ENCODE data around the gene RNU1-2. TPM values are rescaled to one million over a fixed set of nuclear protein-coding genes. Genes with fewer than 3 reads are reported as not detected.
"Not testable (repeated sequence)": the region's sequence is repeated elsewhere in the genome, so short reads cannot be mapped to it uniquely, and the experiment has no call there.

Gene RNU1-2
- total RNA-seq, 1 donor from 2014 or later, result 2,859 TPM

- no peak overlapping the region for H3K27ac Mint-ChIP-seq (ENCODE audit: unreplicated experiment)
- peaks cover 27% of the 10 kb centered on the region for H3K4me1 Mint-ChIP-seq (ENCODE audit: unreplicated experiment)
- TF ChIP-seq, protein P1, sequence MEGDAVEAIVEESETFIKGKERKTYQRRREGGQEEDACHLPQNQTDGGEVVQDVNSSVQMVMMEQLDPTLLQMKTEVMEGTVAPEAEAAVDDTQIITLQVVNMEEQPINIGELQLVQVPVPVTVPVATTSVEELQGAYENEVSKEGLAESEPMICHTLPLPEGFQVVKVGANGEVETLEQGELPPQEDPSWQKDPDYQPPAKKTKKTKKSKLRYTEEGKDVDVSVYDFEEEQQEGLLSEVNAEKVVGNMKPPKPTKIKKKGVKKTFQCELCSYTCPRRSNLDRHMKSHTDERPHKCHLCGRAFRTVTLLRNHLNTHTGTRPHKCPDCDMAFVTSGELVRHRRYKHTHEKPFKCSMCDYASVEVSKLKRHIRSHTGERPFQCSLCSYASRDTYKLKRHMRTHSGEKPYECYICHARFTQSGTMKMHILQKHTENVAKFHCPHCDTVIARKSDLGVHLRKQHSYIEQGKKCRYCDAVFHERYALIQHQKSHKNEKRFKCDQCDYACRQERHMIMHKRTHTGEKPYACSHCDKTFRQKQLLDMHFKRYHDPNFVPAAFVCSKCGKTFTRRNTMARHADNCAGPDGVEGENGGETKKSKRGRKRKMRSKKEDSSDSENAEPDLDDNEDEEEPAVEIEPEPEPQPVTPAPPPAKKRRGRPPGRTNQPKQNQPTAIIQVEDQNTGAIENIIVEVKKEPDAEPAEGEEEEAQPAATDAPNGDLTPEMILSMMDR (IDR thresholded peaks at IDR 0.05), result no peak
- no peaks in the 10 kb centered on the region for H3K9me3 Mint-ChIP-seq (ENCODE audit: unreplicated experiment)
- H3K4me3 Mint-ChIP-seq (ENCODE audit: unreplicated experiment), result no peak overlapping the region
- no peaks in the 10 kb centered on the region for H3K36me3 Mint-ChIP-seq (ENCODE audit: unreplicated experiment)
- H3K27me3 Mint-ChIP-seq (ENCODE audit: unreplicated experiment), result no peaks in the 10 kb centered on the region
- DNase-seq (ENCODE audit: extremely low spot score, unreplicated experiment), result no peak
Measured at GRCh38 chr1:16900751-16901150, 5.0 kb downstream of the RNU1-2 start.

- not testable (repeated sequence) for H3K4me3 Mint-ChIP-seq (ENCODE audit: unreplicated experiment); H3K9me3 Mint-ChIP-seq (ENCODE audit: unreplicated experiment); DNase-seq (ENCODE audit: extremely low spot score, unreplicated experiment); H3K36me3 Mint-ChIP-seq (ENCODE audit: unreplicated experiment); H3K27me3 Mint-ChIP-seq (ENCODE audit: unreplicated experiment); H3K27ac Mint-ChIP-seq (ENCODE audit: unreplicated experiment)
- peaks cover 28% of the 10 kb centered on the region for H3K4me1 Mint-ChIP-seq (ENCODE audit: unreplicated experiment)
Measured at GRCh38 chr1:16901371-16901770, 5.6 kb downstream of the RNU1-2 start.

DNA sequence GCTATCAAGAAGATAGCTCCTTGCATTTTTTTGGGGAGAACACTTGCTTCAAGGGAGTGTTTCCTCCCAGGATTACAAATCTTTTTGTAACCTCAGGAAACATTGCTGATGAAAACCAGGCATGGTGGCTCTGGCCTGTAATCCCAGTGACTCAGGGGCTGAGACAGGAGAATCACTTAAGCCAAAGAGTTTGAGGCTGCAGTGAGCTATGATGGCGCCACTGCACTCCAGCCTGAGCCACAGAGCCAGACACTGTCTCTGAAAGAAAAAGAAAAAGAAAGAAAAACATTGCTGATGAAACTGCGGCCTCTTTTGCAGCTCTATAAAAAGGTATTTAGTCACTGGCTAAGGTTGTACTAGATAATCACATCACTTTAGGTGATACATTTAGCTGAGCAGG lies 7.3 kb downstream of the RNU1-2 start:
- Mint-ChIP-seq H3K36me3 (ENCODE audit: unreplicated experiment) (no peaks in the 10 kb centered on the region), H3K4me1 (ENCODE audit: unreplicated experiment) (peaks cover 17% of the 10 kb centered on the region), H3K4me3 (ENCODE audit: unreplicated experiment) (no peak overlapping the region), H3K9me3 (ENCODE audit: unreplicated experiment) (no peaks in the 10 kb centered on the region), H3K27me3 (ENCODE audit: unreplicated experiment) (no peaks in the 10 kb centered on the region), H3K27ac (ENCODE audit: unreplicated experiment) (no peak overlapping the region)
- TF ChIP-seq, protein P1 (IDR thresholded peaks at IDR 0.05), result no peak
- DNase-seq (ENCODE audit: extremely low spot score, unreplicated experiment), result no peak

GRCh38 chr1:16903458-16903796 lies 7.6 kb downstream of the RNU1-2 start:
- no peak overlapping the region for H3K4me3 Mint-ChIP-seq (ENCODE audit: unreplicated experiment)
- no peaks in the 10 kb centered on the region for H3K9me3 Mint-ChIP-seq (ENCODE audit: unreplicated experiment)
- H3K4me1 Mint-ChIP-seq (ENCODE audit: unreplicated experiment), result peaks cover 16% of the 10 kb centered on the region
- H3K27ac Mint-ChIP-seq (ENCODE audit: unreplicated experiment), result no peak overlapping the region
- no peaks in the 10 kb centered on the region for H3K36me3 Mint-ChIP-seq (ENCODE audit: unreplicated experiment)
- no peaks in the 10 kb centered on the region for H3K27me3 Mint-ChIP-seq (ENCODE audit: unreplicated experiment)
- TF ChIP-seq, protein P1 (IDR thresholded peaks at IDR 0.05), result no peak
- no peak for DNase-seq (ENCODE audit: extremely low spot score, unreplicated experiment)

- no peaks in the 10 kb centered on the region for H3K27me3 Mint-ChIP-seq (ENCODE audit: unreplicated experiment)
- DNase-seq (ENCODE audit: extremely low spot score, unreplicated experiment), result peak; percentile 97
Measured at GRCh38 chr1:16904560-16905109, 8.9 kb downstream of the RNU1-2 start.

More at GRCh38 chr1:16904560-16905109, 8.9 kb downstream of the RNU1-2 start:
- Mint-ChIP-seq H3K27ac (ENCODE audit: unreplicated experiment) (no peak overlapping the region), H3K9me3 (ENCODE audit: unreplicated experiment) (no peaks in the 10 kb centered on the region), H3K4me1 (ENCODE audit: unreplicated experiment) (peaks cover 16% of the 10 kb centered on the region), H3K4me3 (ENCODE audit: unreplicated experiment) (no peak overlapping the region), H3K36me3 (ENCODE audit: unreplicated experiment) (no peaks in the 10 kb centered on the region)
- TF ChIP-seq, protein P1 (IDR thresholded peaks at IDR 0.05), result no peak
